HG02840 (cell line): ENCODE measurements around the gene MACO1.

Experiments used
- ATAC-seq: cut with Tn5 transposase; IDR thresholded peaks from one replicate; pipeline ENCODE4 v1.9.1; 2021; ENCODE audit warnings: mild to moderate bottlenecking, moderate library complexity, moderate number of reproducible peaks; ENCODE audit not compliant: unreplicated experiment, low FRiP score

MACO1 gene

GRCh38 chr1:25540750-25541342 lies 110.1 kb downstream of the MACO1 start:
- ATAC-seq = no peak

GRCh38 chr1:25541425-25541824 lies 110.7 kb downstream of the MACO1 start:
- no peak for ATAC-seq

- no peak for ATAC-seq
Observed at GRCh38 chr1:25541889-25542658, 111.4 kb downstream of the MACO1 start.

- ATAC-seq = no peak
Observed at GRCh38 chr1:25543005-25543424, 112.3 kb downstream of the MACO1 start.

DNA sequence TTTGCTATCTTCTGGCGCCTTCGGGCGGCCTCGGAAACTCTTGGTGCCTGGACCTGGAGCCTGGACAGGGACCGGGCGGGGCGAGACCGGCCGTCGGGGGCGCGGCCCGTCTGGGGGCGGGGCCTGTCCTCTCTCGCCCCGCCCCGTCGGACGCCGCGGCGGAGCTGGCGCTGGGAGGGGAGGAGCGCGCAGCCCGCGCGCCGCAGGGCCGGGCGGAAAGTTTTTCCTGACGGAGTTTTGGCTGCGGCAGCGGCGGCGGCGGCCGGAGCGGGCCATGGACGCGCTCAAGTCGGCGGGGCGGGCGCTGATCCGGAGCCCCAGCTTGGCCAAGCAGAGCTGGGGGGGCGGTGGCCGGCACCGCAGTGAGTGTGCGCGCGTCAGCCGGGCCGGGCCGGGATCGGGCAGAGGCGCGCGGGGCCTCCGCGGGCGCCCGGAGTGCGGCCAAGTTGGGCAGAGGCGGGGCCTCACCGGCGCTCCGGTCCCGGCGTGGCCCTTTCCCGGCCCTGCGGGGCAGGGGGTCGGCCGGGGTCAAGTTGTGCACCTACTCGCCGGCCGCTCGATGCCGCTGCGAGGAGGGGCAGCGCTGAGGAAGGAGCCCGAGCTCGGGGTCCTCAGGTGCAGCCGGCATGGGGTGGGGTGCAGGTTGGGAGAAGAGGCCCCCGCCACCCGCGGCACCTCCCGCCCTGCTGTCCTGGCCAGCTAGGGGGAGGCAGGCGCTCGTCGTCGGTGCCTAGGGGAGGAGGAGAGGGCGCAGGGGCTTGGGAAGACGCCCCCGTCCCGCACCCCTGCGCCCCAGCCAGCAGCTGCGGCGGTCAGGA lies 112.9 kb downstream of the MACO1 start, which contains the start of gene LDLRAP1:
Gene LDLRAP1 (plus strand): TSS at position 182 of the 818 bp plus-strand sequence. CDS start 93 bp downstream, at position 275.
- ATAC-seq = peak; percentile 90

GRCh38 chr1:25544243-25544764 lies 113.6 kb downstream of the MACO1 start:
- no peak for ATAC-seq

DNA sequence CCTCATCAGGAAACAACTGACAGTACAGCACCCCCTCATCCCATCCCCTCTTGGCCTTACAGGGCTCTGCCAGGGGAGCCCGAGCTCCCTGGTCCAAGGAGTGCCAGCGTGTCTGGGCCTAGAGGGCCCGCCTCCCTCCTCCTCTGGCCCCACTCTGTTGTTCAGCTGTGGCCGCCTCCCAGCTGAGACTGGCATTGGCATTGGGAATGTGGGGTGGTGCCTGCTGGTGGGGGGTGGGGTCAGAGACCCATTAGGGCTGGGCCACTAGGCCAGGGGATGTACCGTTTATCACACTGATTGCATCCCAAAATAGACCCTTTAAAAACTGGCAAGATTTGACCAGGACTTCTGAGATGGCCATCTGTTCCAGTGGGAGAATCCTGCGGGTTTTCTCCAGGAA lies 114.1 kb downstream of the MACO1 start:
- no peak for ATAC-seq

- no peak for ATAC-seq
Observed at GRCh38 chr1:25545767-25546166, 115.1 kb downstream of the MACO1 start.

DNA sequence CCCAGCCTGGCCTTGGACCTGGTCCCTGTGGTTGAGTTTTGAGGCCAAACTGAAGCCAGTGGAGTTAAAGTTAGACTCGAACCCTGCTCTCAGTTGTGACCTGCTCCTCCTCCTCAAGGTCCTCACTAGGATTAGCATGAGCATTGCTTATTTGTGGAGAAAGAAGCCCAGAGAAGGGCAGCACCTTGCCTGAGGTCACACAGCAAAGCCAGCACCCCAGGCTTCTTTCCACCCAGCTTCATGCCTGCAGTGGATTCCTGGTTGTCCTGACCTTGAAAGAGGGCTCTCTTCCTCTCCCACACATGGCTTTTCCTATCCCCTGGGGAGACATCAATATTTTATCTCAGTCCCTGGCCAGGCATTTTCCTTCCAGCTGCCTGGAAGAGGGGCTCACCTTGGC lies 115.5 kb downstream of the MACO1 start:
- no peak for ATAC-seq

DNA sequence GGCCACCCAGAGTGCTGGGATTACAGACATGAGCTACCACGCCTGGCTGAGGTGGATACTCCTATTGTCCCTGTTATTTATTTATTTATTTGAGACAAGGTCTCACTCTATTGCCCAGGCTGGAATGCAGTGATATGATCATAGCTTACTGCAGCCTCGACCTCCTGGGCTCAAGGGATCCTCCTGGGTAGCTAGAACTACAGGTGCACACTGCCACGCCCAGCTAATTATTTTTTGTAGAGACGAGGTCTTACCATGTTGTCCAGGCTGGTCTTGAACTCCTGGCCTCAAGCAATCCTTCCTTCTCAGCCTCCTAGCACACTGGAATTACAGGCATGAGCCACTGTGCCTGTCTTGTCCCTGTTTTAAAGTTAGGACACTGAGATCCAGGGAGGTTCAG lies 117.9 kb downstream of the MACO1 start:
- no peak for ATAC-seq

- ATAC-seq = peak; percentile 91
Observed at GRCh38 chr1:25549273-25550154, 118.8 kb downstream of the MACO1 start.
